ENCODE data around the gene IER3.

The IER3 gene, protein sequence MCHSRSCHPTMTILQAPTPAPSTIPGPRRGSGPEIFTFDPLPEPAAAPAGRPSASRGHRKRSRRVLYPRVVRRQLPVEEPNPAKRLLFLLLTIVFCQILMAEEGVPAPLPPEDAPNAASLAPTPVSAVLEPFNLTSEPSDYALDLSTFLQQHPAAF

GRCh38 chr6:30744054-30744805 lies at the start of gene IER3:
IER3 (minus strand) TSS chr6:30744547; CDS start chr6:30744518, 29 bp downstream.
- DNase-seq (ENCODE audit: low read depth, low spot score): no peak

GRCh38 chr6:30793521-30794194 lies 49.3 kb upstream of the IER3 start:
- DNase-seq (ENCODE audit: low read depth, low spot score): no peak

DNA sequence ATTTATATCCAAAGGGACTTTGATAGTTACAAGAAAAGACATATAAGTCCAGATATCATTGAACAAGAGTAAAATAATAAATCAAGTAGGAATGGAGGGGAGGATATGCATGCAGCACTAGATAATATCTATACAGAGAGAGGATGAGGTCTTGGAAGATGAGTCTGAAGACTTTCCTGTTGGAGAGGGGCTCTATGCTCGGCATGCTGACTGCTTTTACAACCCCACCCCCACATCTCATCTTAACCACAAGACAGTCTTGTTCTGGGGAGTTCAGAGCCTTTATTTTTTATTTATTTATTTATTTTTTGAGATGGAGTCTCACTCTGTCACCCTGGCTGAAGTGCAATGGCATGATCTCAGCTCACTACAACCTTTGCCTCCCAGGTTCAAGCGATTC lies 48.4 kb upstream of the IER3 start:
- DNase-seq (ENCODE audit: low read depth, low spot score): no peak

GRCh38 chr6:30790724-30791383 lies 46.5 kb upstream of the IER3 start:
- no peak for DNase-seq (ENCODE audit: low read depth, low spot score)

DNA sequence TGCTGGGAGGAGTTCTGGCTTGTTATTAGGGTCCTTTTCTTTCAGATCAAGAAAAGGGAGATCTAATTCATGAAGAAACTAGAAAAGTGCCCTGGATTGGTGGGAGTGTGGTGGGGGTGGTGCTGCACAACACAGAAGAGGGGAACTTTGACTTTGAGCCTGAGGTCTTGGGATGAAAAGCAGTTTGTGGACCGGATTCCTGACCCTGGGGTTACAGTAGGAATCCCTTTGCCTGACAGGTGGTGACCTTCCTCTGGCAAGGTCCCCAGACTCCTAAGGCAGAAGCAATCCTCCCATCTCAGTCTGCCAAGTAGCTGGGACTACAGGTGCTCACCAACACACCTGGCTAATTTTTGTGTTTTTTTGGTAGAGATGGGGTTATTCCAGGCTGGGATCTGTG lies 45.3 kb upstream of the IER3 start:
- no peak for DNase-seq (ENCODE audit: low read depth, low spot score)

- DNase-seq (ENCODE audit: low read depth, low spot score): no peak
Observed at GRCh38 chr6:30787954-30788353, 43.6 kb upstream of the IER3 start.

DNA sequence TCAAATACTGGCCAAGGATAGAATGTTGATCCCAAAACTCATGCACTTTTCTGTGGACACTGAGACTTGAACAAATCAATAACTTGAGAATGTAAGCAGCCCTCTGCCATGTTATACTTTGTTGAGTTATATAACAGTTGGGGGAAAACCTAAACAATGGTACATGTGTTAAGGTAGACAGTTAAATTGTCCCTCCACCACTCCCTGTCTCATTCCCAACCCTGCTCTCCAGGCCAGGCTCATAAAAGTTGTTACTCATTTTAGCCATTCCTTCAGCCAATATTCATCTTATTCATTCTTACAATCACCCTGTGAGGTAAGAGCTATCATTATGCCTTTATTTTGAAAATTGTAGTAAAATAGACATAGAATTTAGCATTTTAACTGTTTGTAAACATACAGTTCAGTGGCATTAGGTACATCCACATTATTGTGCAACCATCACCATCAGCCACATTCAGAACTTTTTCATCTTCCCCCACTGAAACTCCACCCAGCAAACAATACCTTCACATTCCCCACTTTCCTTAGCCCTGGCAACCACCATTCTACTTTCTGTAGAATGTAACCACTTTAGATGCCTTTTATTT lies 38.2 kb upstream of the IER3 start:
- DNase-seq (ENCODE audit: low read depth, low spot score): no peak

DNA sequence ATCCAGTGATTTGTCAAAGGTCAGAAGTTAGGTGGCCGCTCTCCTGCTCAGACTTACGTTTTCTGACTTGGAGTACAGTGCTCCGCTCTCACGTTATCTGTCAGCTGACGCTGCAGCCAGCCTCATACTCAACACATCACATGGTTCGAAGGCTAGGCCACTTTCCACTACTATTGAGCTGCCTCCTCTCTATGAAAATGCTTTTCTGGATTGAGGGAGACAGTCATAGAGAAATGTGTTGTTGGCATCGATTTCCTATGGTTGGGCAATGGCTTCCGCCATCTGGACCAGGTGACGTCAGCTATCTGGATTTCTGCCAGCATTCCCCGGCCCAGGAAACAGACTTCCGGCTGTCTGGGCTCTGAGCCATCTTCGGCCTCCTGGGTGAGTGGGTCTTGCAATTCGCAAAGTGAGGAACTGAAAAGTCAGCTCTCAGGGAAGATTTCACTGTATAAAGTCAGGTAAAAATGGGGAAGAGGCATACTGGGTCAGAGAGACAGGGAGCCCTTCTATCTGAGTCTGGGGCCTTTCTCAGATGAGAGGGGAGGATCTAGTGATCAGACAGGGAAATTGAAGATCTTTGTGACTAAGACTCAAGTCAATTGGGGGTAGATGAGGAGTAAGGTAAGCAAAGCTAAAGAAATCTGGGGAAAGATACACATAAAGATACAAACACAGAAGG lies 37.5 kb upstream of the IER3 start:
- peak; percentile 97 for DNase-seq (ENCODE audit: low read depth, low spot score)

DNA sequence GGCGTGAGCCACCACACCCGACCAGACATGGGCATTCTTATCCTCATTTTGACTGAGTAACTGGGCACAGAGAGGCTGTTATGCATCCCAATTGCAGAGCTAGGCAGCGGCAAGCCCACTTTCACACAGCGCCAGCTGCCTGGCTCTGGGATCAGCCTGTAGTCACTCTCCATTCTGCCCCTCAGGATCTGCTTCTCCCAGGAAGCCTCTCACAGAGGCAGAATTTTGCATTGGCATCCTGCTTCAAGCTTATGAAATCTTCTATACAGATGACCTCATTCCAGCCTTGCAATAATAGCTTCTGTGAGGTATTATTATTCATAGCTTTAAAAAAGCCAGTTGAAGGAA lies 37.0 kb upstream of the IER3 start:
- DNase-seq (ENCODE audit: low read depth, low spot score): no peak

DNA sequence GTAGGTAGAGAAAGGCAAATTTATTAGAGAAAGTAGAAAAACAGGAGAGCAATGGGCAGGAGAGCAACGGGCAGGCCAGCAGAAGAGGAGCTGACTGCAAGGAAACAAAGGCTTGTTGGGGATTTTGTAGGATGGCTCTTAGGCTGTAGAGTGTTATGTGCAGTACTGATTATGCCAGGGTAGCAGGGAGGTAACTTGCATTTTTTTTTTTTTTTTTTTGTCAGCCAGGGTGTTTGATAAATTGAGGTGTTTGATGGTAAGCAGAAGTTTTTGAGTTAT lies 36.2 kb upstream of the IER3 start:
- no peak for DNase-seq (ENCODE audit: low read depth, low spot score)

GRCh38 chr6:30779850-30780641 lies 35.7 kb upstream of the IER3 start:
- no peak for DNase-seq (ENCODE audit: low read depth, low spot score)

- DNase-seq (ENCODE audit: low read depth, low spot score): no peak
Observed at GRCh38 chr6:30778001-30778635, 33.8 kb upstream of the IER3 start.

- DNase-seq (ENCODE audit: low read depth, low spot score): no peak
Observed at GRCh38 chr6:30777155-30777485, 32.8 kb upstream of the IER3 start.

DNA sequence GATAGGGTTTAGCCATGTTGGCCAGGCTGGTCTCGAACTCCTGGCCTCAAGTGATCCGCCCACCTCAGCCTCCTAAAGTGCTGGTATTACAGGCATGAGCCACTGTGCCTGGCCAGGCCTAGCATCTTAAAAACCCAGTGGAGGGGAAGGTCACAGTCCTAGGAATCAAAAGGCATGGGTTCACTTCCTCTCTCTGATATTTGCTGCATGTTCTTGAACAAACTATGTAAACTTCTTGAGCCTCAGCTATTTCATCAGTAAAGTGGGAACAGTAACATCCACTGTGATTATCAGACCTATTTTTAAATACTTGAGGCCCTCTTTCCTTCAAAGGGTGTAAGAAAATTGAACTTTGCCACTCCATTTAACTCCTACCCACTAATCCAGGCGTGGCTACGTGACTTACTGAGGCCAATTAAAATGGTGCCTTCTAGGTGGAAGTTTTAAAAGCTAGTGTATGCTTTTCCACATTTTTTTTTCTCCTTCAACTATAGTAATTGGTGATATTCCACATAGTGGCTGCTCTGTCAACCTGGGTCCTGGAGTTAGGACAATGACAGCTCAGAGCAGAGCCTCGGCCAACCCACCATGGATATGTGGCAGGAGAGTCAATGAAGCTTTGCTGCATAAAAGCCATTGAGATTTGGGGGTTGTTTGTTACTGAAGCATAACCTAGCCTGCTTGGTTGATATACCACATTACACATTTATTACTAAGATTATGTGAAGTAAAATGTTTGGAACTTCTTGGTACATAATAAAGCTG lies 32.2 kb upstream of the IER3 start:
- no peak for DNase-seq (ENCODE audit: low read depth, low spot score)

- no peak for DNase-seq (ENCODE audit: low read depth, low spot score)
Observed at GRCh38 chr6:30775104-30775503, 30.8 kb upstream of the IER3 start.

- no peak for DNase-seq (ENCODE audit: low read depth, low spot score)
Observed at GRCh38 chr6:30774701-30775100, 30.4 kb upstream of the IER3 start.

- DNase-seq (ENCODE audit: low read depth, low spot score): no peak
Observed at GRCh38 chr6:30770592-30770991, 26.2 kb upstream of the IER3 start.

DNA sequence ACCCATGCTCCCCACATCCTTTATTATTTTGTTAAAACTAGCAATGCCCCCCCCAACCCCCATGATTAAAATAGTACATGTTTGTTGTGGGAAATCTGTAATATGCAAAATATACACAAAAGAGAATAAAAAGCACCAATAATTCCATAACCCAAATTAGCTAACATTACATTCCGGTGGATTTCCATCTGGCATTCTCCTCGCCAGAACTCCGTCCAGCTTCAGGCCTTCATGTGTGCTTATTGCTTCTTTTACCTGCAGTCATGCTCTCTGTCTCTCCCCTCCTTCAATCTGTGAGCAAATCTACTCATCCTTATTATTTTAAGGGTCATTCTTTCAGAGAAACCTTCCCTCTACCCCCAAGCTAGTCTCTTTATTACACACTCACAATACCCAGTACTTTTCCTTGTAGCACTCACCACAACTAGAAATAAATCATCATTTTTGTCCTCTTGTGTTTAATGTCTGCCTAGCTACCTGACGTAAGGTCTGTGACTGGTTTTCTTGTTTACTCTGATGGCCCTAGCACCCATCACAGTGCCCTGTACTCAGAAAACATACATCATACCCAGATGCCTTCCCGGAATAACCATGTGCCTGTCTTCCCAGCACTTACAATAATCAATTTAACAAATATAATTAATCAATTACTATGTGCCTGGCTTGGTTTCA lies 25.6 kb upstream of the IER3 start:
- DNase-seq (ENCODE audit: low read depth, low spot score): no peak

- no peak for DNase-seq (ENCODE audit: low read depth, low spot score)
Observed at GRCh38 chr6:30769088-30769852, 24.9 kb upstream of the IER3 start.
